GM21360 (cell line): Measurements from ENCODE around the gene EPB41L1.

Experiments used
- ATAC-seq: cut with Tn5 transposase; IDR thresholded peaks from one replicate; pipeline ENCODE4 v1.9.1; 2021; ENCODE audit warnings: mild to moderate bottlenecking, moderate library complexity; ENCODE audit not compliant: unreplicated experiment

EPB41L1 gene

GRCh38 chr20:36153736-36154699 lies 522 bp upstream of the EPB41L1 start:
- ATAC-seq, result no peak

- ATAC-seq, result no peak
Measured at GRCh38 chr20:36155629-36155971, 1.1 kb downstream of the EPB41L1 start.

GRCh38 chr20:36155991-36156390 lies 1.5 kb downstream of the EPB41L1 start:
- ATAC-seq, result no peak

- no peak for ATAC-seq
Measured at GRCh38 chr20:36157610-36158009, 3.1 kb downstream of the EPB41L1 start.

GRCh38 chr20:36158160-36158741 lies 3.7 kb downstream of the EPB41L1 start:
- ATAC-seq, result no peak

GRCh38 chr20:36159833-36160232 lies 5.3 kb downstream of the EPB41L1 start:
- no peak for ATAC-seq

- ATAC-seq, result no peak
Measured at GRCh38 chr20:36162272-36162966, 7.9 kb downstream of the EPB41L1 start.

GRCh38 chr20:36167902-36168503 lies 13.5 kb downstream of the EPB41L1 start:
- ATAC-seq, result no peak

- no peak for ATAC-seq
Measured at GRCh38 chr20:36170542-36171215, 16.1 kb downstream of the EPB41L1 start.

GRCh38 chr20:36173451-36173933 lies 19.0 kb downstream of the EPB41L1 start:
- ATAC-seq, result no peak

GRCh38 chr20:36175016-36175415 lies 20.5 kb downstream of the EPB41L1 start:
- no peak for ATAC-seq

- no peak for ATAC-seq
Measured at GRCh38 chr20:36175475-36175995, 21.0 kb downstream of the EPB41L1 start.

- ATAC-seq, result no peak
Measured at GRCh38 chr20:36177716-36178115, 23.2 kb downstream of the EPB41L1 start.

GRCh38 chr20:36179170-36179945 lies 24.8 kb downstream of the EPB41L1 start:
- ATAC-seq, result no peak

- ATAC-seq, result no peak
Measured at GRCh38 chr20:36180323-36180722, 25.8 kb downstream of the EPB41L1 start.

GRCh38 chr20:36181934-36182603 lies 27.5 kb downstream of the EPB41L1 start:
- no peak for ATAC-seq

GRCh38 chr20:36182604-36183154 lies 28.1 kb downstream of the EPB41L1 start:
- ATAC-seq, result no peak

GRCh38 chr20:36183155-36183944 lies 28.8 kb downstream of the EPB41L1 start:
- ATAC-seq, result no peak
